K562 (cell line): Measurements from ENCODE around the gene LRRC19. TPM values are rescaled to one million over a fixed set of nuclear protein-coding genes. Genes with fewer than 3 reads are reported as not detected.
A peak's percentile ranks its signal among the peaks of the same experiment; 100 is the strongest.

ENCODE experiments used
- ATAC-seq: fragments of 200-7000 bp; cut with Tn5 transposase; 3 replicates; pipeline ENCODE4 v1.9.1; 2020; ENCODE audit warnings: moderate library complexity
- BruUV-seq: library from RNA; stranded (reverse); fragments of 400-500 nt; replicated peaks from 2 replicates; lab custom pipeline; 2021; lab: Mats Ljungman, UMichigan
- CTCF ChIA-PET: fragments of 300-600 bp; formaldehyde crosslinking; extraction: SDS; loops from one replicate; lab custom pipeline; 2021; ENCODE audit warnings: low intra/inter-chr PET ratio; lab: Yijun Ruan, JAX
- POLR2A ChIA-PET: fragments of 300-600, 350-650 bp; sonication (Branson Sonifier 250); formaldehyde crosslinking; extraction: SDS; loops from one replicate; lab custom pipeline; 2021; ENCODE audit warnings: antibody characterized with exemption, inconsistent platforms; lab: Yijun Ruan, JAX
- DNase-seq, 4 experiments: peaks; one replicate each; pipeline versions ENCODE4 v3.0.0 to v3.0.0-alpha.2; 2011 to 2018; ENCODE audit warnings: low spot score in 3 of 4, mixed read lengths in 3 of 4; ENCODE audit errors: extremely low read depth in 1 of 4
- FAIRE-seq: peaks from 2 replicates; lab custom pipeline; 2011; peaks lifted over from hg19 to GRCh38; lab: Jason Lieb, UNC
- H2AFZ ChIP-seq: 2 replicates; pipeline ENCODE4 v1.6.0; 2011; ENCODE audit warnings: low read depth, low read length, control low read depth, inconsistent platforms
- H3K27ac ChIP-seq: fragments of 200-600 bp; 3 replicates; pipeline ENCODE4 v1.8.0; 2011; ENCODE audit warnings: low read depth, mild to moderate bottlenecking, control low read depth, inconsistent platforms, low read length, moderate library complexity, mixed read lengths; ENCODE audit errors: extremely low read depth
- H3K27me3 ChIP-seq, 2 experiments: fragments of 300-600 bp in 1 of 2; 2 replicates in 1 of 2; 3 replicates in 1 of 2; pipeline versions ENCODE4 v1.6.0 to v1.8.0; 2011; ENCODE audit warnings: inconsistent platforms in 2 of 2, low read length in 2 of 2, mild to moderate bottlenecking in 1 of 2, mixed read lengths in 1 of 2, moderate library complexity in 1 of 2; ENCODE audit not compliant: control insufficient read depth in 2 of 2, insufficient read depth in 2 of 2
- H3K36me3 ChIP-seq: fragments of 300-600 bp; 3 replicates; pipeline ENCODE4 v1.8.0; 2011; ENCODE audit warnings: mild to moderate bottlenecking, low read length, inconsistent platforms; ENCODE audit not compliant: control insufficient read depth, insufficient read depth
- H3K4me1 ChIP-seq, 2 experiments: fragments of 200-600 bp in 1 of 2; replicated peaks in 1 of 2; 2 replicates in 1 of 2; 3 replicates in 1 of 2; pipeline versions ENCODE4 v1.5.1 to v1.8.0; 2011; ENCODE audit warnings: inconsistent platforms in 2 of 2, low read length in 2 of 2, mild to moderate bottlenecking in 1 of 2, mixed read lengths in 1 of 2, moderate library complexity in 1 of 2; ENCODE audit not compliant: control insufficient read depth in 2 of 2, insufficient read depth in 2 of 2
- H3K4me2 ChIP-seq: 2 replicates; pipeline ENCODE4 v1.6.1; 2011; ENCODE audit warnings: low read length, control low read depth, inconsistent platforms, mixed read lengths; ENCODE audit not compliant: insufficient read depth
- H3K4me3 ChIP-seq: fragments of 200-600 bp; sonication (generic), shearing (Covaris generic); 2 replicates; pipeline ENCODE4 v1.5.1; 2016; ENCODE audit warnings: control low read depth, inconsistent platforms
- H3K79me2 ChIP-seq: fragments of 200-600 bp; 3 replicates; pipeline ENCODE4 v1.8.0; 2011; ENCODE audit warnings: low read length, inconsistent platforms; ENCODE audit not compliant: control insufficient read depth, insufficient read depth
- H3K9ac ChIP-seq, 2 experiments: 2 replicates each; pipeline versions ENCODE4 v1.6.0 to v1.6.1; 2011; ENCODE audit warnings: low read depth in 2 of 2, low read length in 2 of 2, control low read depth in 1 of 2, inconsistent platforms in 1 of 2, mild to moderate bottlenecking in 1 of 2, mixed read lengths in 1 of 2; ENCODE audit not compliant: insufficient read depth in 1 of 2
- H3K9me1 ChIP-seq: one replicate; pipeline ENCODE4 v1.6.0; 2011; ENCODE audit warnings: inconsistent platforms, mild to moderate bottlenecking, low read length, moderate library complexity; ENCODE audit not compliant: control insufficient read depth, insufficient read depth
- H3K9me3 ChIP-seq: replicated peaks from 2 replicates; pipeline ENCODE4 v1.5.1; 2011; ENCODE audit warnings: low read depth, low read length, inconsistent platforms; ENCODE audit not compliant: control insufficient read depth, insufficient read depth
- H4K20me1 ChIP-seq: replicated peaks from 2 replicates; pipeline ENCODE4 v1.6.1; 2011; ENCODE audit warnings: low read length, inconsistent platforms, mixed read lengths; ENCODE audit not compliant: control insufficient read depth, insufficient read depth
- CBFA2T2 ChIP-seq: fragments of 450-650 bp; conservative IDR thresholded peaks from 2 replicates; pipeline ENCODE4 v1.6.1; 2017; ENCODE audit warnings: mild to moderate bottlenecking
- CBX5 ChIP-seq: IDR thresholded peaks from 2 replicates; pipeline ENCODE4 v1.6.1; 2014; ENCODE audit warnings: low read depth, borderline replicate concordance
- CC2D1A ChIP-seq: fragments of 450-650 bp; IDR thresholded peaks from 2 replicates; pipeline ENCODE4 v1.6.1; 2017; ENCODE audit warnings: mild to moderate bottlenecking
- CEBPB ChIP-seq: fragments of 450-650 bp; IDR thresholded peaks from 2 replicates; pipeline ENCODE4 v1.6.1; 2016; ENCODE audit warnings: missing genetic modification characterization, missing compliant biosample characterization
- GABPA ChIP-seq: fragments of 200-800 bp; sonication (Bioruptor generic); conservative IDR thresholded peaks from 2 replicates; pipeline ENCODE4 v1.6.1; 2016; ENCODE audit warnings: low read depth, missing genetic modification characterization, missing compliant biosample characterization
- HIVEP1 ChIP-seq: fragments of 250-450 bp; sonication (Bioruptor Pico); IDR thresholded peaks from 2 replicates; pipeline ENCODE4 v1.4.0; 2020; ENCODE audit warnings: mild to moderate bottlenecking
- HNRNPK ChIP-seq: fragments of 200-400 bp; formaldehyde crosslinking; IDR thresholded peaks from one replicate; pipeline ENCODE4 v1.6.1; 2018; ENCODE audit warnings: mild to moderate bottlenecking, low read depth, low read length; ENCODE audit not compliant: poor library complexity, severe bottlenecking
- RUNX1 ChIP-seq: sonication (generic); IDR thresholded peaks from 2 replicates; pipeline ENCODE4 v1.6.1; 2016; ENCODE audit warnings: antibody characterized with exemption, low read depth
- SMARCC2 ChIP-seq: fragments of 450-650 bp; IDR thresholded peaks from 2 replicates; pipeline ENCODE4 v1.6.1; 2017; ENCODE audit warnings: antibody characterized with exemption, moderate library complexity, mild to moderate bottlenecking, low read depth
- WGBS: fragments of 100-300 bp; shearing (Covaris generic); methylation state at CpG from one replicate; pipeline ENCODE4 v1.1.6; 2016; ENCODE audit warnings: low coverage, mixed read lengths; ENCODE audit not compliant: insufficient coverage; ENCODE audit errors: missing lambda C conversion rate; 5-methylcytosine and 5-hydroxymethylcytosine counted together
- in situ Hi-C: fragments of 300-500 bp; cut with MboI; formaldehyde crosslinking; loops from 4 replicates; pipeline ENCODE4 v1.15.0; 2018; ENCODE audit warnings: inconsistent platforms, mixed read lengths
- intact Hi-C: fragments of 100-400 bp; cut with micrococcal nuclease; formaldehyde crosslinking; loops from 2 replicates; pipeline ENCODE4 v1.14.2; 2022
- polyA plus RNA-seq, 8 experiments: library from polyadenylated mRNA; depleted of rRNA in 4 of 8; stranded (reverse) in 5 of 8; unstranded in 3 of 8; fragments of >200 nt; fragmentation: Nextera tagmentation in 2 of 8; fragmentation: Illumina TruSeq in 1 of 8; extraction: Ambion mirVana in 2 of 8; extraction: Trizol in 1 of 8; gene quantifications; 2 replicates each; pipeline versions ENCODE4 v1.2.1 to v1.2.3, GENCODE V29; 2011 to 2014; ENCODE audit warnings: inconsistent platforms in 1 of 8, missing spikeins in 1 of 8
- total RNA-seq, 7 experiments: library from RNA; depleted of rRNA in 6 of 7; stranded (reverse); fragments of >200 nt in 6 of 7; fragmentation: Illumina TruSeq in 2 of 7; extraction: Trizol in 2 of 7; gene quantifications; 2 replicates each; pipeline versions ENCODE4 v1.2.1 to v1.2.3, GENCODE V29; 2011 to 2021; ENCODE audit warnings: low replicate concordance in 1 of 7
- TF ChIP-seq, protein P1 (sequence below): fragments of 250-450 bp; sonication (Bioruptor Pico); IDR thresholded peaks from 2 replicates; pipeline ENCODE4 v1.5.0; 2020; ENCODE audit warnings: mild to moderate bottlenecking
- TF ChIP-seq, protein P2 (sequence below): fragments of 250-450 bp; sonication (Bioruptor Pico); IDR thresholded peaks from 2 replicates; pipeline ENCODE4 v1.4.0; 2020

Gene LRRC19
- total and polyA plus RNA-seq, 9 of the 15 experiments (the other 6 are each of a cell fraction or from before 2014, with no cell fraction given), result not detected

DNA sequence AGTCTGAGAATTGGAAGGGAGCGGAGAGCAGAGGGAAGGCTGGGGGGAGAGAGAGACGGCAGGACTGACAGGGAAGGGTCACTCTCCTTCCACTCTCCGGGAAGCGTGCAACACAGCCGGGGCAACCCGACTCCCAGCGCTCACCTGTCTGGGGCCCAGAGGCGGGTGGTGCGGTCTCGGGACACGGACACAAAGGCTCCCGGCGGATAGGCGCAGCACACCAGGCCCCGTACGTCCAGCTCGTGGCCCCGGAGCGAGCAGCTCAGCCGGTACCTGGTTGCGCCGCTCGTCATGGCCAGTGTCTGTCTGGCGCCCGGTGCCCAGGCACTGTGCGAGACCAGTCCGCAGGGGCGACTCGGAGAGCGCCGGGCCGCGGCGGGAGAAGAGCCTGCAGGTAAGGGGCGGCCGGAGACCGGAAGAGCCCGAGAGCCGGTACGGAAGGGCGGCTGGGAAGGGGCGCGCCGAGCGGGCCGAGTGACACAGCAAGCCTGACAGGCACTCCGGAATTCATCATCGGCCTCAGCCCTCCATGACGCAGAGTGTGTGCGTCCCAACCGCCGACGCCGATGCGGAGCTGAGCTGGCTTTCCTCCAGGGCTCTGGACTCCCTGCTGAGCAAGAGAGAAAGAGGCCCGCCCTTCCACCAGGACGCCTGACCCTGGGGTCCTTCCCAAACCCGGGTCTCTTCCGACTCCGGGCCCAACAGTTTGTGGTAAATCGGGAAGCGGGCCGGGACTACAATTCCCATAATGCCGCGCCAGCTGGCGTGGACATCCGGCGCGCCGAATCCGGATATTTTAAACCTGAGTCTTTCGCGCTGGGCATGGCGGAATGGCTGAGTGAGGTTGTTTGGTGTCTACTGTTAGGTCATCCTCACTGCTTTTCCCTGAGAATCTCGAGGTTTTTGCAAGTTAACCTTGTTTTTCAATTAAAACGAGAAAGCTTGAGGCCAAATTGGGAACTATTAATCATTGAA is 58.4 kb downstream of the LRRC19 start, which contains the start of gene PLAA (continued):
- TF ChIP-seq, protein P1, sequence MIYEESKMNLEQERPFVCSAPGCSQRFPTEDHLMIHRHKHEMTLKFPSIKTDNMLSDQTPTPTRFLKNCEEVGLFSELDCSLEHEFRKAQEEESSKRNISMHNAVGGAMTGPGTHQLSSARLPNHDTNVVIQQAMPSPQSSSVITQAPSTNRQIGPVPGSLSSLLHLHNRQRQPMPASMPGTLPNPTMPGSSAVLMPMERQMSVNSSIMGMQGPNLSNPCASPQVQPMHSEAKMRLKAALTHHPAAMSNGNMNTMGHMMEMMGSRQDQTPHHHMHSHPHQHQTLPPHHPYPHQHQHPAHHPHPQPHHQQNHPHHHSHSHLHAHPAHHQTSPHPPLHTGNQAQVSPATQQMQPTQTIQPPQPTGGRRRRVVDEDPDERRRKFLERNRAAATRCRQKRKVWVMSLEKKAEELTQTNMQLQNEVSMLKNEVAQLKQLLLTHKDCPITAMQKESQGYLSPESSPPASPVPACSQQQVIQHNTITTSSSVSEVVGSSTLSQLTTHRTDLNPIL (CRISPR knock-in tag), result no peak
- TF ChIP-seq HIVEP1 (CRISPR knock-in tag) (no peak), HNRNPK (no peak), CC2D1A (no peak)

GRCh38 chr9:26945591-26945990 is 59.9 kb downstream of the LRRC19 start:
- Histone ChIP-seq H3K9me3 (no peaks in the 10 kb centered on the region), H3K36me3 (0 out of 3 replicates have a peak, but pooled peaks cover 5% of the 10 kb centered on the region), H3K4me2 (peak overlapping the region; percentile 69), H3K27ac (peak overlapping the region; percentile 96; the same call in 2 of the 3 replicates), H3K4me1 (peaks cover 0 to 2% of the 10 kb centered on the region in 2 experiments; a peak in 3 of 5 replicates), H3K27me3 (no peaks in the 10 kb centered on the region), H3K9ac (peak overlapping the region in 1 of 2 experiments; percentile 85; a peak in 3 of 4 replicates), H3K79me2 (peaks cover 62% of the 10 kb centered on the region), H3K4me3 (peak overlapping the region; percentile 71), H4K20me1 (no peaks in the 10 kb centered on the region), H3K9me1 (no peaks in the 10 kb centered on the region), H2AFZ (no peak overlapping the region)
- BruUV-seq, result no TSS peak
- CTCF ChIA-PET, result no interaction called here
- 0% methylated on average over 2 of the region's 2 CpGs for WGBS
- intact Hi-C loops (no loop called here), in situ Hi-C loops (no loop called here)
- POLR2A ChIA-PET, result interaction anchor here (0.7 to 1.2 kb wide), 3 partner anchors 10 to 30 kb away, joined by 3 to 7 read pairs (median 3); partner anchors contain the start of gene IFT74
- FAIRE-seq, result no peak
- no peak for DNase-seq
- no peak for ATAC-seq
- TF ChIP-seq GABPA (tag) (no peak), CEBPB (tag) (no peak), CBX5 (no peak), SMARCC2 (no peak), RUNX1 (no peak), CBFA2T2 (no peak)
- TF ChIP-seq, protein P2, sequence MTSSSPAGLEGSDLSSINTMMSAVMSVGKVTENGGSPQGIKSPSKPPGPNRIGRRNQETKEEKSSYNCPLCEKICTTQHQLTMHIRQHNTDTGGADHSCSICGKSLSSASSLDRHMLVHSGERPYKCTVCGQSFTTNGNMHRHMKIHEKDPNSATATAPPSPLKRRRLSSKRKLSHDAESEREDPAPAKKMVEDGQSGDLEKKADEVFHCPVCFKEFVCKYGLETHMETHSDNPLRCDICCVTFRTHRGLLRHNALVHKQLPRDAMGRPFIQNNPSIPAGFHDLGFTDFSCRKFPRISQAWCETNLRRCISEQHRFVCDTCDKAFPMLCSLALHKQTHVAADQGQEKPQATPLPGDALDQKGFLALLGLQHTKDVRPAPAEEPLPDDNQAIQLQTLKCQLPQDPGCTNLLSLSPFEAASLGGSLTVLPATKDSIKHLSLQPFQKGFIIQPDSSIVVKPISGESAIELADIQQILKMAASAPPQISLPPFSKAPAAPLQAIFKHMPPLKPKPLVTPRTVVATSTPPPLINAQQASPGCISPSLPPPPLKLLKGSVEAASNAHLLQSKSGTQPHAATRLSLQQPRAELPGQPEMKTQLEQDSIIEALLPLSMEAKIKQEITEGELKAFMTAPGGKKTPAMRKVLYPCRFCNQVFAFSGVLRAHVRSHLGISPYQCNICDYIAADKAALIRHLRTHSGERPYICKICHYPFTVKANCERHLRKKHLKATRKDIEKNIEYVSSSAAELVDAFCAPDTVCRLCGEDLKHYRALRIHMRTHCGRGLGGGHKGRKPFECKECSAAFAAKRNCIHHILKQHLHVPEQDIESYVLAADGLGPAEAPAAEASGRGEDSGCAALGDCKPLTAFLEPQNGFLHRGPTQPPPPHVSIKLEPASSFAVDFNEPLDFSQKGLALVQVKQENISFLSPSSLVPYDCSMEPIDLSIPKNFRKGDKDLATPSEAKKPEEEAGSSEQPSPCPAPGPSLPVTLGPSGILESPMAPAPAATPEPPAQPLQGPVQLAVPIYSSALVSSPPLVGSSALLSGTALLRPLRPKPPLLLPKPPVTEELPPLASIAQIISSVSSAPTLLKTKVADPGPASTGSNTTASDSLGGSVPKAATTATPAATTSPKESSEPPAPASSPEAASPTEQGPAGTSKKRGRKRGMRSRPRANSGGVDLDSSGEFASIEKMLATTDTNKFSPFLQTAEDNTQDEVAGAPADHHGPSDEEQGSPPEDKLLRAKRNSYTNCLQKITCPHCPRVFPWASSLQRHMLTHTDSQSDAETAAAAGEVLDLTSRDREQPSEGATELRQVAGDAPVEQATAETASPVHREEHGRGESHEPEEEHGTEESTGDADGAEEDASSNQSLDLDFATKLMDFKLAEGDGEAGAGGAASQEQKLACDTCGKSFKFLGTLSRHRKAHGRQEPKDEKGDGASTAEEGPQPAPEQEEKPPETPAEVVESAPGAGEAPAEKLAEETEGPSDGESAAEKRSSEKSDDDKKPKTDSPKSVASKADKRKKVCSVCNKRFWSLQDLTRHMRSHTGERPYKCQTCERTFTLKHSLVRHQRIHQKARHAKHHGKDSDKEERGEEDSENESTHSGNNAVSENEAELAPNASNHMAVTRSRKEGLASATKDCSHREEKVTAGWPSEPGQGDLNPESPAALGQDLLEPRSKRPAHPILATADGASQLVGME (CRISPR knock-in tag), result no peak
